ENCODE data around the gene JAZF1. TPM values are rescaled to one million over a fixed set of nuclear protein-coding genes. Genes with fewer than 3 reads are reported as not detected.

Gene JAZF1
- total and polyA plus RNA-seq, 8 donors: 0.58 to 16.7 (median 7.2) TPM

- no peaks in the 10 kb centered on the region for H3K9me3 ChIP-seq
- H3K27ac ChIP-seq: peak overlapping the region in 4 of 5 donors; percentile 32 to 68 (median 54)
- H3K4me3 ChIP-seq: no peak overlapping the region
- peak in 1 of 2 donors; percentile 66 for DNase-seq
- intact Hi-C loops (cut with DNase I; ENCODE audit: low total_unique reads): no loop called here
- H3K4me1 ChIP-seq: peaks cover 0 to 57% (median 28%) of the 10 kb centered on the region in 4 donors
- H3K27me3 ChIP-seq: no peaks in the 10 kb centered on the region
- TF ChIP-seq POLR2AphosphoS5 (IDR thresholded peaks at IDR 0.05): peak in 1 of 3 donors; percentile 71
- no peak for TF ChIP-seq CTCF (IDR thresholded peaks at IDR 0.05)
- 45 to 60% (median 55%) methylated on average over 6 of the region's 6 CpGs for WGBS, 5 donors
- H3K36me3 ChIP-seq: no peaks in the 10 kb centered on the region
Measured at GRCh38 chr7:28037220-28038010, 143.2 kb downstream of the JAZF1 start.

GRCh38 chr7:28036696-28037095 is 143.9 kb downstream of the JAZF1 start:
- no peak overlapping the region for H3K4me3 ChIP-seq
- peak overlapping the region in 4 of 5 donors; percentile 32 to 68 (median 54) for H3K27ac ChIP-seq
- WGBS, 5 donors: 56 to 85% (median 70%) methylated on average over 3 of the region's 3 CpGs
- DNase-seq: no peak
- intact Hi-C loops (cut with DNase I; ENCODE audit: low total_unique reads): no loop called here
- no peak for TF ChIP-seq POLR2A (IDR thresholded peaks at IDR 0.05)
- H3K9me3 ChIP-seq: no peaks in the 10 kb centered on the region
- H3K36me3 ChIP-seq: no peaks in the 10 kb centered on the region
- H3K27me3 ChIP-seq: no peaks in the 10 kb centered on the region
- H3K4me1 ChIP-seq: peaks cover 0 to 64% (median 30%) of the 10 kb centered on the region in 4 donors

GRCh38 chr7:28033386-28033785 is 147.2 kb downstream of the JAZF1 start:
- TF ChIP-seq EP300 (IDR thresholded peaks at IDR 0.05): no peak
- TF ChIP-seq POLR2A (IDR thresholded peaks at IDR 0.05): no peak
- no peak for TF ChIP-seq CTCF (IDR thresholded peaks at IDR 0.05)
- no peak for TF ChIP-seq POLR2AphosphoS5 (IDR thresholded peaks at IDR 0.05)
- WGBS, 5 donors: 66 to 95% (median 84%) methylated on average over 4 of the region's 4 CpGs
- no peaks in the 10 kb centered on the region for H3K9me3 ChIP-seq
- intact Hi-C loops (cut with DNase I; ENCODE audit: low total_unique reads): no loop called here
- H3K27me3 ChIP-seq: no peaks in the 10 kb centered on the region
- H3K4me3 ChIP-seq: no peak overlapping the region
- no peaks in the 10 kb centered on the region for H3K36me3 ChIP-seq
- H3K27ac ChIP-seq: no peak overlapping the region
- H3K4me1 ChIP-seq: peaks cover 0 to 69% (median 27%) of the 10 kb centered on the region in 4 donors
- peak in 1 of 2 donors; percentile 55 for DNase-seq

GRCh38 chr7:28032738-28033380 is 147.7 kb downstream of the JAZF1 start:
- H3K27ac ChIP-seq: no peak overlapping the region
- no peak overlapping the region for H3K4me3 ChIP-seq
- H3K27me3 ChIP-seq: no peaks in the 10 kb centered on the region
- TF ChIP-seq EP300 (IDR thresholded peaks at IDR 0.05): no peak
- no peak for TF ChIP-seq POLR2A (IDR thresholded peaks at IDR 0.05)
- TF ChIP-seq POLR2AphosphoS5 (IDR thresholded peaks at IDR 0.05): no peak
- no peak for TF ChIP-seq CTCF (IDR thresholded peaks at IDR 0.05)
- no peak for DNase-seq
- 81 to 90% (median 86%) methylated on average over 9 of the region's 9 CpGs for WGBS, 5 donors
- intact Hi-C loops (cut with DNase I; ENCODE audit: low total_unique reads): no loop called here
- H3K36me3 ChIP-seq: no peaks in the 10 kb centered on the region
- peaks cover 0 to 64% (median 26%) of the 10 kb centered on the region in 4 donors for H3K4me1 ChIP-seq
- no peaks in the 10 kb centered on the region for H3K9me3 ChIP-seq
